Hypothalamus (tissue), 51 donors: ENCODE data around the gene BPNT1.
A peak's percentile ranks its signal among the peaks of the same experiment; 100 is the strongest.

Experiments
- DNase-seq, 51 donors: peaks; one replicate each; lab custom pipeline; 2025; lab: John Stamatoyannopoulos, UW

Gene BPNT1

GRCh38 chr1:220013497-220013896, 76.1 kb downstream of the BPNT1 start:
- DNase-seq: peak in 1 of 51 donors; percentile 7

- no peak for DNase-seq
These were observed 77.3 kb downstream of the BPNT1 start for GRCh38 chr1:220012259-220012658.

GRCh38 chr1:220011620-220012019, 78.0 kb downstream of the BPNT1 start:
- DNase-seq: no peak
